IPS DF 4.7 (cell line): ENCODE measurements around the gene CACNA1I.

Experiments used
- DNase-seq: peaks from one replicate; pipeline ENCODE4 v3.0.0-alpha.2; 2013; ENCODE audit warnings: low spot score; ENCODE audit errors: extremely low read depth

CACNA1I gene

DNA sequence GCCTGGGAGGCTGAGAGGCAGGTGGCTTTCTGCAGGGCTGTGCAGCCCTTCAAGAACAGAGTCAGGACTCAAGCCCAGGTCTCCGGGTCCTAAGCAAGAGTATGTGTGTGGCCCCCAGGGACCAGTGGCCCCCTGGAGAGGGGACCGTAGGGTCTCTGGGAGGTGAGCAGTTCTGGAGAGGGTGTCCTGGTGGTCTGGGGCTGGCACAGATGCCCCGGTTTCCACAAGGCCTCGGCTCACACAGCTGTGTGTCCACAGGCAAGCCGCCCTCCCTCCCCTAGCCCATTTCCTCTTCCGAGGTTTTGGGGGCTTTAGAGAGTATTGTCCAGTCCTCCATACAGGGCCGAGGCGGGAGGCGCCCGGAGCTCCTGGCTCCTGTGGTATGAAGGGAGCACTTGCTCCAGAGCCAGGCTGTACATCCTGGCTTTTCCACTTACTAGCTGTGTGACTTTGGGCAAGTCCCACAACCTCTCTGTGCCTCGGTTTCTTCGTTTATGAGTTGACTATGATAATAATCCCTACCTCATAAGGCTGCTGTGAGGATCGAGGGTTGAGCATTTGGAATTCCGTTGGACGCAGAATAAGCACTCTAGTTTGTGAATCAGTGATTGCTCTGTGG lies 34.6 kb upstream of the CACNA1I start:
- DNase-seq, result no peak

DNA sequence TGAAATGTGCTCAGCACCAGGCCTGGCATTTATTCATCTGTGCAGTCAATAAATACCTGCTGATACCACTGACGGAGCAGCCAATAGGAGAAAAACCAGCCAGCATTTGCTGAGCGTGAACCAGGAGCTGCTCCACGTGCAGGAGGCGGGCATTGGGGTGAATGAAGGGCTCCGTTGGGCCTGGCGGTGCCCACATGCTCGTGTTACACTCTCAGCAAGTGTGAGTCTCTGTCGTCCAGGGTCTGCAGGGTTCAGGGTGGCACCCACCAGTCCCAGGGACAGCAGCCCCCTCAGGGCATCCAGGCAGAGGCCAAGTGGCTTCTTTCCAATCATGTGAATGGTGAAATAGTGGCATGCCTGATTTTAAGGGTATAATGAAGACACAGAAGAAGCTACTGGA lies 33.8 kb upstream of the CACNA1I start:
- DNase-seq, result no peak

DNA sequence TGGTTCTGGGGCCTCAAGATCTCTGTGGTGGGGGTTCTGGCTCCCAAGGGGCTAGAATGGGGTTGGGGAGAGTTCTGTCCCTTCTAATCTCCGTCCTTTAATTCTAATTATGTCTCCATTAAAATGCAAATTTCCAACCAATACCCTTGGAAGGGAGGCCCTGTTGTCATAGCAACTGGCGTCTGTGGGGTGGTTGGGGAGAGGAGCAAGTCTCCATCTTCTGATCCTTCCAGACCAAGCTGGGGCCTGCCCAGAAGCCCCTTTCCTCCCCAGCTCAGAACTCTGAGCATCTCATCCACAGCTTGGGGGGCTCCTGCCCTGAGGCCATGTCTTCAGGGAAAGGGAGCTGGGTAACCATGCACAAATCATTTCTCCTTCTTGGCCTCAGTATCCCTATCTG lies 32.6 kb upstream of the CACNA1I start:
- no peak for DNase-seq

DNA sequence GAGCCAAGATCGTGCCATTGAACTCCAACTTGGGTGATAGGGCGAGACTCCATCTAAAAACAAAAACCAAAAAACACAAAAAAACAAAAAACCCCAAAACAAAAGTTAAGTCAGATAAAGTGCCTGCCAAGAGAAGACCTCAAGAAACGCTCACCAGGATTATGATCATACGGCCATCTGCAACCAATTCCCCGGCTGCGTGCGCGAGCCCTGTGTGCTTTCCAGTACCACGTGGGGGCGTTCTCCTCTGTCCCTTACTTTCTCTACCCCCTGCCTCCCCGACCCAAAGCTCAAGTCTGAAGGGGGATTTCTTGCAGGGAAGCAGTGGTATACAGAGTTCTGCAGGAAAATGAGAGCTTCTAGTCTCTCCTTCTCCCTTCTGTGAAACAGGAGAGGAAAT lies 27.5 kb upstream of the CACNA1I start:
- no peak for DNase-seq

DNA sequence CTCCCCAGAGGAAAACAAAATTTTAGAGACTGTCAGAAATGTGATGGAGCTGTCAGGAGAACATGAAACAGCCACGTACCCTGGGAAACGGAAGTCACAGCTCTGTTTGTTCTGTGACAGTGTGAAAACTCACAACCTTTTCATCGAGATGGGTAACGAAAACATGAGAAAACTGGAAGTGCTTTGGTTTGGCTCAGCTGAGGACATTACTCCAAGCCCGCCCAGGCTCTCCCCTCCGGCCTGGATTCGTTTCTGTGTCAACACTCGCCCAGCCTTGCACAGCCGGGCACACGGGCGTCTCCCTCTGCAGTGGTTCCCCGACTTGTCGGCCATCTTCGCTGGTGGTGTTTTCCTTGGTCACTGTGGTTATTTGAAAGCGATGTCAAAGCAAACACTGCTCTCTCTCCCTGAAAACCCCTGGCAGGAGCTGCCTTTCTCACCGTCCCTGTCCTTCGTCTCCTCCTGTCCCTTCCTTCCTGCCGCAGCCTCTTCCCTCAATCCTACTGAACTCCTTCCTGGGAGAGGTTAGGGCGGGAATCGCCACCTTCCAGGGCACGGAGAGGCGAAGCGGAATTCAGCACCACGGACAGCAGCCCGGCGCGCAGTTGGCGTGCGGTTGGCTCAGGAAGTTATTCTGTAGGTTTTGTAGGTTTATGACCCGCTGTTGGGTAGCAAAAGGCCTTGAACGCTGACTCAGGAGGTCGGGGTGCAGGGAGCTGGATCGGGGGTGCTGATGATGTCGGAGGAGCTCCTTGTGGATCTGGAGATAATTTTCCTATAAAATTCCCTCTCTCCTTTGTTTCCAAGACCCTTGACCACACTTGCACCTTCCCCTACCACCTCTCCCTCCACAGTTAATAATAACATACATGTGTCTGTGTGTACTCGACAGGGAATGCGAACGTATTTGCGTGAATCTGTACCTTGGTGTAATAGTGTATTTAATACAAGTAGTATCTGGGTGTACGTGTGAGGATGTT lies 24.9 kb upstream of the CACNA1I start:
- DNase-seq, result no peak

DNA sequence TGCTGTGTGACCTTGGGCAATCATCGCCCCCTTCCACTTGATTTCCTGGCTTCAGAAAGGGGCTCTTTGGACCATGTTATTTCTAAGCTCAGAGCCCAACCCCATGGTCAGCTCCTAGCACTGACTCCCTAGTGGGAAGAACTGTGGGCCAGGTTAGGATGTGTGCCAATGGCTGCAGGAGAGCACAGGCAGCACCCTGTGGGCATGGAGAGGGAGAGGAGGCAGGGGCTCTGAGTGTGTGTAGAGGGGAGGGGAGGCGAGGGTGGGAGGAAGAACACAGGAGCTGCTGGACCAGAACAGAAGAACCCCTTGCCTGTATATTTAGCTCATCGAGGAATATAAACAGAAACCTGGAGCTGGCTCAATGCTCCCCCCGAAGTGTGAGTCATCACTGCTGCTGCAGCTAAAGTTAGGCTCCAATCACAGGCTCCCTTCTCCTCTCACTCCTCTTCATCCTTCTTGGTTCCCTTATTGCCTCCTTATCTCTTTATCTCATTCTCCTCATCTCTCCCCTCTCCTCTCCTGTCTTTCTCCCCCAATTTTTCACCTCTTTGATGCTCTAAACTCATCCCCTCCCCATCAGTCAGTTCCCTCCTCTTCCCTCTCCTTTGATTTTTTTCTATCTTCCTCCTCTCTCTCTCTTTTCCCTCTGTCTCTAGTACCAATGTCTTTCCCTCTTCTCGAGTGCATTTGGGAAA lies 23.5 kb upstream of the CACNA1I start:
- DNase-seq, result no peak

DNA sequence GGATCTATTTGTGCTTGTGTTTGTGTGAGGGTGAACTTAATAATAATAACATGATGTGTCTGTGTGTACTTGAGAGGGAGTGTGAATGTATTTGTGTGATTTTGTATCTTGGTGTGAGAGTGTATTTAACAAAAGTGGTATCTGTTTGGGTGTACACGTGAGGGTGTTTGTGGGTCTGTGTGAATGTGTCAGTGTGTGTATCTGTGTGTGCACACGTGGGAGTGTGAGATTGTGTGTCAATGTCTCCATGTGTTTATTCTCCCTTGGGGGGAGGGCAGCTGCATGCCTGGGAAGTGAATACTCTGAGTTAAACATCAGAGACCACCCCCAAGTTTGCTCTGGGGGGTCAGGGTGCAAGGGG lies 23.0 kb upstream of the CACNA1I start:
- no peak for DNase-seq

DNA sequence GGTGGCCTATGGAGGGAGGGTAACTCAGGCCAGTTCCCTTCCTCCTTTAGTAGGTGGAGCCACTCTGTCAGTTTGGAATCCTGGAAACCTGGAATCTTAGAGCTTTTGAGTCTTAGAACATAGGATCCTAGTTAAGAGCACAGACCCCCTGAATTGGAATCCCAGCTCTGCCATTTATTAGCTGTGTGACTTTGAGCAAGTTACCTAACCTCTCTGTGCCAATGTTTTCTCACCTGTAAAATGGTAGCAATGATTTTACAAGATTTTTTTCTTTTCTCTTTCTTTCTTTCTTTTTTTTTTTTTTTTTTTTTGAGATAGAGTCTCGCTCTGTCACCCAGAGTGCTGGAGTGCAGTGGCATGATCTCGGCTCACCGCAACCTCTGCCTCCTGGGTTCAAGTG lies 17.1 kb upstream of the CACNA1I start:
- no peak for DNase-seq

DNA sequence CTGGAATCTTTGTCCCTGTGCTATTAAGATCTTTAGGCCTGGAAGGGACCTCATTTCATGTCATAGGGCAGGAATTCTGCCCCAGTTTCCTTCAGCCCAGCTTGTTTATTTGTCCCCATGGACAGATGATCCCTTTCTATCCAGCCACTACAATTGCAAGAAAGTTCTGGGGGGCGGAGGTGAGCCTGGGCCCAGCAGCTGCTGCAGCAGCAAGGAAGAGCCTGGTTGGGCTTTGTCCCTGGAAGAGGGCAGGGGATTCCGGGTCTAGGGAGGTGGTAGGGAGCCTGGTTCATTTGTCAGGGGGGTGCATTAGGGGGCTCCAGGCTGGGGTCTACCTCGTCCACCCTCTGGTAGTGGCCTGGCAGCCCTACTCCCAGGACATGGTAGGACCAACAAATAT lies 16.4 kb upstream of the CACNA1I start:
- no peak for DNase-seq

DNA sequence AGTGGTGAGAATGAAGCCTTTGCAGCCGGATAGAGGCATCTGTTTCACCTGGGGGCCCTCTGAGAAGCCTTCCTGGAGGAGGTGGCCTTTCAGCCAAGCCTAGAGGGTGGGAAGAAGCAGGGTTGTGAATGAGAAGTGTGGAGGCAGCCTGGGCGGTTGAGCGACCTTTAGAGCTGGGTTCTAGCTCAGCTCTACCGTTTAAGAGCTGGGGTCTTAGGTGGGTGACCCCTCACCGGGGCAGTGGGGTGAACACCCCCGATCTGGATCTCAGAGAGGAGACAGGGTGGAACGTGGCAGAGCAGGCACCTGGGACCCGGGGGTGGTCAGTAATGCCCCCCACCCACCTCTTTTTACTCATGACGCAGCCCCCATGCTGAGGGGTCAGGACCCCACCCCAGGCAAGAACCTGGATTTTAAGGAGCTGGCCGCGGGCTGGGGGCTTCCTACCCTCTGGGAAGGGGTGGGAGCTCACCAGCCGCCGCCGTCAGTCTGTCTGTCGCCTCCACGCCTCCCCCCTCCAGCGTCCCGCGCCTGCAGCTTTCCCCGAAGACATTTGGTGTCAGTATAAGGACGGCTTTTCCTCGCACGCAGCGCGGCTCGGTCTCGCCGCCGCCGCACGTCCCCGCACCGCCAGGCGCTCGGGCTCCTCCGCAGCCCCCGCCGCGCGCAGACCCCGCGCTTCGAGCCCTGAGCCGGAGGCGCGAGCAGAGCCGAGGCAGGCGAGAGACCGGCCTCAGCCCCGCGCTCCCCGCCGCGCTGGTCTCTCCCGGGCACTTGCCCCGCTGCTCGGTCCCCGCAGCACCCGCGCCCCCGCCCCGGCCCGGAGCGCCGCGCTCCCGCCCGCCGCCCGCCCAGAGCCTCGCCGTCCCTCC lies 13.3 kb upstream of the CACNA1I start:
- no peak for DNase-seq

DNA sequence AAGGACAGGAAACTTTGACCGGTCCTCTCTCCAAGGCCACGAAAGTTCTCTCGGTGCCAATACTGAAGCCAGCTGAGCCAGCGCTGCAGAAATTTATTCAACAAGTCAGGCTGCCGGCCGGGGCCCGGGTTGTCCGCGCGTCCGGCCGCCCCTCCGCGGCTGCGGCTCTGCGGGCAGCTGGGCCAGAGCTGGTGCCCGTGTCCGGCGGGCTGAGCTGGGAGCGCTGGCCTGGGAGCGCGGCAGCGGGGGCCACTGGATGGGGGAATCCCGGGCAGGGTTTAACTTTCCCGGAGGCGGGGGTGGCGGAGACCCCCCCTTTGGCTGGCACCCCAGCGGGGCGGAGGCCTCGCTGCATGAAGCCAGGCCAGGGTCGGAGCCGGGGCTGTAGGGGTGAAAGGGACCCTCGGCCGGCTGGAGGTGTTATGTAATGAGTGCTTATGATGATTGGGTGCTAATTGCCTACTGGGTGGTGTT lies 12.3 kb upstream of the CACNA1I start:
- DNase-seq, result no peak

DNA sequence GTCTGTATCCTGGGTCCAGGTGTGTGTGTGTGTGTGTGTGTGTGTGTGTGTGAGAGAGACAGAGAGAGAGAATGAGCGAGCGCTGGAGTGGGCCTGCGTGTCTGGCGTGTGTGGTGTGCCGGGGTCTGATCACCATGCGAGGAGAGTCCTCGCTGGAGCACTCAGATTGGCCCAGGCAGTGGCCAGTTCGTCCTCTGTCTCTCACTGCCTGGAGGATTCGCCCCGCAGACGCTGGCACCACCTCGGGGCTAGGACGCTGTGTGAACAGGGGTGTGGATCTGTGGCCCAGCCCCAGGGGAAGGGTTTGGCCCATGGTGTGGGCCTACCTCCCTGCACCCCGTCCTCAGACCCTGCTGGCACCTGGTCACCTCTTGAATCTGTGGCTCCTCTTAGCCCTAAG lies 11.6 kb upstream of the CACNA1I start:
- DNase-seq, result no peak

DNA sequence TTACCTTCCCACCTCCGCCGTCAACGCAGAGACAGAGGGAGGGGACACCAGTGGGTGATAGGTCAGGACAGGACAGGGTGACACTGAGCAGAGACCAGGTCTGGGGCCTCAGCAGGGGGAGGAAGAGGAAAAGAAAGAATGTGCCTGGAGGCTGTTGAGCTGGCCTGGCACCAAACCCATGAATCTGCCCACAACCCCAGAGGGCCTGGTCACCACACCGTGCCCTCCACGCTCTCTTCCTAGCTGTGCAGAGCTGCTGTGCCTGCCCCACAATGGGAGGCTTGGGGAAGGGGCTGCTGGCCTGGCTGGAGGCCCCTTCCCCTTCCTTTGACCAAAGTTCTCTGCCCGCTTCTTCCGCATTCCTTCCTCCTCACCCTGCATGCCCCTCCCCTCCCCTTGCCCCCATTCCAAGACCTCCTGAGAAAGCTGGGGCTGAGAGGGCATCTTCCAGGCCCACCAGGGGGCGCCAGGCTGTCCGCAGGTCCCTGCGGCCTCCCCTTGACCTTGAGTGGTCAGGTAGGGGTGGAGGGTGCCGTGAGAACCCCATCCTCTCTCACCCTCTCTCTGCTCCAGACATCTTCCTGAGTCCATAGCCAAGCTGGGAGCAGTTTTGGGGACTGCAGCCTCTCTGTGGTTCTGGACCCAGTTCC lies 11.0 kb upstream of the CACNA1I start:
- no peak for DNase-seq

DNA sequence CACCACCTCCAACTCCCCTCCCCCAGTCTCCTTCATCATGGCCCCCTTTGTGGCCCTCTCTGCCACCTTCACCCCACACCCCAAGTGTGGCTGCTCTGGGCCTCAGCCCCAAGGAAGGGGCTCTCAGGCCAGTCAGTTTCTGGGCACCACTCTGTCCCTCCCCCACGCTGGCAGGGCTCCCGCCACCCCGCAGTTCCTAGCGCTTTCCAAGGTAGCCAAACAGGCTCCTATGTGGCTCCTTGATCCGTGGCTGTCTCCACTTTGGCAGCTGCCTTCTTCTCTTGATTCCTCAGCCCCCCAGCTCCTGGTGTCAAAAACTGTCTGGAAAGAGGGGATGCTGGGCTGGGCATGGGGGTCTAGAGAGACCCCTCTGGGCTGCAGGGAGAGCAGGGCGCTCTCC lies 10.4 kb upstream of the CACNA1I start:
- no peak for DNase-seq

DNA sequence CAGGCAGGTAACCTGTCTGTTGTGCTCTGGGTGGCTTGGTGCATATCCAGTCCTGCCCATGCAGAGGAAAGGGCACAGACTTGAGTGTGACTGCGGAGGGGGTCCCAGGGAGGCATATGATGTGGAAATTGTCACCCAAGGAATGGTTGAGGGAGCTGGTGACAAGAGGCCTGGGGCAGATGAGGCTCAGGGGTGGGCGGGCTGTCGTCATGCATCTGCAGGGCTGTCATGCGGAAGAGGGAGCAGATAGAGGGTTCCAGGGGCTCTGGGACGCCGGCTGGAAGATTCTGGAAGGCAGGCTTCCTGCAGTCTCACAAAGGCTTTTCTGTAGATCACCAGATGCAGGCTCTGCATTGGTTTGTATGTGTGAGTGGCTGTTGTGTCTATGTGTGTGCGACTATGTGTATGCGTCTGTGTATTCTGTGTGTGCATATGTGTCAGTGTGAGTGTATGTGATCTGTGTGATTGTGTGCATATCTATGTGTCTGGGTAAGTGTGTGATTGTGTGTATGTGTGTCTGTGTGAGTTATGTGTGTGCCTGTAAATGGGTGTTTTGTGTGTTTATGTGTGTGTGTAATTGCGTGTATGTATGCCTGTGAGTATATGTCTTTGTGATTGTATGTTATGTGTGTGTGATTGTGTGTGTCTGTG lies 7.6 kb upstream of the CACNA1I start:
- no peak for DNase-seq

DNA sequence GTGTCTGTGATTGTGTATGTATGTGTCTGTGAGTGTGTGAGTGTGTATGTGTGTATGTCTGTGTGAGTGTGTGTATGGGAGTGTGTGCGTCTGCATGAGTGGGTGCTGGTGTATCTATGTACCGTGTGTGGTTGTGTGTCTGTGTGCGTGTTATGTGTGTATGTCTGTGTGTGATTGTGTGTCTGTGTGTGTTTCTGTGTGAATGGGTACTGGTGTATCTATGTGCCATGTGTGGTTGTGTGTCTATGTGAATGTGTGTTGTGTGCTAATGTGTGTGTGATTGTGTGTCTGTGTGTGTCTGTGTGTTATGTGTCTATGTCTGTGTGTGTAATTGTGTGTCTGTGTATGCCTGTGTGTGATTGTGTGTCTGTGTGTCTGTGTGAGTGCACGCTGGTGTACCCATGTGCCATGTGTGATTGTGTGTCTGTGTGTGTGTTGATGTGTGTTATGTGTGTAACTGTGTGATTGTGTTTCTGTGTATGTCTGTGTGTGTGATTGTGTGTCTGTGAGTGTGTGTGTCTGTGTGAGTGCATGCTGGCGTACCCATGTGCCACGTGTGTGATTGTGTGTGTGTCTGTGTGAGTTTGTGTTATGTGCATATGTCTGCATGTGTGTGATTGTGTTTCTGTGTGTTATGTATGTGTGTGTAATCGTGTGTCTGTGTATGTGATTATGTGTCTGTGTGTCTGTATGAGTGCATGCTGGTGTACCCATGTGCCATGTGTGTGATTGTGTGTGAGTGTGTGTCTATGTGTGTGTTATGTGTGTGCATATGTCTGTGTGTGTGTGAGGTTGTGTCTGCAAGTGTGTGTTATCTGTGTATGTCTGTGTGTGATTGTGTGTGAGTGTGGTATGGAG lies 6.8 kb upstream of the CACNA1I start:
- no peak for DNase-seq

DNA sequence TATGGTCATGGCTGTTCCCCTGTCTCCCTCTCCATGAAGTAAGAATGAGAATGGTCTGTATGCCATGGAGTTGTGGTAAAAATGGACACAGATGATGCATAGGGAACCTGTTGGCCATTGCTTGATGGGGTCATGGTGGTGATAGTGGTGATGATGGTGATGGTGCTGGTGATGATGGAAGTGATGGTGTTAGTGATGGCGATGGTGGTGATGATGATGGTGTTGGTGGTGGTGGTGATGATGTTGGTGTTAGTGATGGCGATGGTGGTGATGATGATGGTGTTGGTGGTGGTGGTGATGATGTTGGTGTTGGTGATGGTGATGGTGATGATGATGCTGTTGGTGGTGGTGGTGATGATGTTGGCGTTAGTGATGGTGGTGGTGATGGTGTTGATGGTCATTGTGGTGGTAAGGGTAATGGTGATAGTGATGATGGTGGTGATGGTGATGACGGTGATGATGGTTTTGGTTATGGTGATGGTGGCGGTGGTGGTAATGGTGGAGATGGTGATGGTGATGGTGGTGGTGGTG lies 5.1 kb upstream of the CACNA1I start:
- DNase-seq, result no peak

DNA sequence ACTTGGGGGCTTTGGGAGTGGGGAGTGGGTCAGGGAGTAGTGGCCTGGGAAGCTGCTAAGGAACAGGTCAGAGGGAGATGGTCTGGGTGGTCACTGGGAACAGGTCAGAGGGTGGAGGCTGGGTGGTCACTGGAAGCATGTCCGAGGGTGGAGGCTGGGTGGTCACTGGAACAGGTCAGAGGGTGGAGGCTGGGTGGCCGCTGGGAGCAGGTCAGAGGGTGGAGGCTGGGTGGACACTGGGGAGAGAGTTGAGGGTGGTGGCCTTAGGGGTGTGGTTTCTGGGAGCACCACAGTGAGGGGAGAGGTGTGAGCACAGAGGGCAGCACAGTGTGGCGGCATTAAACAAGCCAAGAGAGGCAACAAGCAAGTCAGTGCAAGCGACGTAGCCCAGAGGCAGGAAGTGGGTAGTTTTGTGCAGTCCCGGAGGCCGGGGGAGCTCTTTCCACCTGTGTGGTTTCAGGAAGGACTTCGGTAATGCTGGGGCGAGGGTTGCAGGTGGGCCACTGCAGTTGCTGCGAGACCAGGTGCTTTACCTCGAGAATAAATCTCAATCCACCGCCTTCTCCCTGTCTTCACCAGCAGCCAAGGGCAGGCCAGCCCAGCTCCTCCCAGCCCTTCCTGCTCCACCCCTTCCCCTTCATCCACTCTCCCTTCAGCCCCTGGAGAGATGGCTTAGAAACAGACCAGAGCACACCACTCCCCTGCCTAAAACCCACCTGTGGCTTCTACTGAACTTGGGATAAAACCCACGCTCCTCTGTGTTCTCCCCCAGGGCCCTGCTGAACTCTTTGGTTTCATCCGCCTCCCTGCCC lies 3.2 kb upstream of the CACNA1I start:
- no peak for DNase-seq
